GM21576 (cell line): ENCODE data around the gene ISL2.

Experiments used
- ATAC-seq: cut with Tn5 transposase; IDR thresholded peaks from one replicate; pipeline ENCODE4 v1.9.1; 2021; ENCODE audit warnings: mild to moderate bottlenecking, moderate library complexity; ENCODE audit not compliant: unreplicated experiment

Gene ISL2

GRCh38 chr15:76327191-76328105 lies 9.1 kb upstream of the ISL2 start:
- no peak for ATAC-seq

- ATAC-seq = no peak
Measured at GRCh38 chr15:76328106-76328696, 8.4 kb upstream of the ISL2 start.

GRCh38 chr15:76328958-76329357 lies 7.6 kb upstream of the ISL2 start:
- ATAC-seq = no peak

DNA sequence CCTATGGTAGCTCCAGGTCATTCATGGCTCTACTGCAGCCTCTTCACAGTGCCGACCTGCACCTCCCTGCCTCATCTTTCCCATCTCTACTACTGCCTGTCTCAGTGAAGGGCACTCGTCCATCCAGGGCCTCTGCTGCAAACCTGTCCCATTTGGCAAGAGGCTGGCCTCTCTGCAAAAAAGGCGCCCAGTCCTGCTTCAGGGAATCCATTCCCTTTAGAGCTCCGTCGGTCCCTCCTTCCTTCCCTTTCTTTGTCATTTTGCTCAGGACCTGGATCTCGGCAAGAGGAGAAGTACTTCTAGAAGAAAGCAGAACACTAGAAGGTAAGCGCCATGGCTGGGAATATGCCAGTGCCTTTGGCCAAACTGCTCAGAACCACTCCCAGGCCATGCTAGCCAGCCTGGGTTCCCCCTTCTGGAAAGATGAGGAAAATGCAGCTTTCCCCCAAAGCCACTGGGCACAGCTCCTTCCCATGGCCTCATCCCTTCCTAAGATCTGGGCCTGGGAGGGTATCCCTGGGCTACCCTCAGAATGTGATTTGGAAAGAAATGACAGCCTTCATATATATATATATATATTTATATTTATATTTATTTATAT lies 6.4 kb upstream of the ISL2 start:
- no peak for ATAC-seq

- ATAC-seq = no peak
Measured at GRCh38 chr15:76332796-76333195, 3.8 kb upstream of the ISL2 start.

- ATAC-seq = no peak
Measured at GRCh38 chr15:76333309-76333708, 3.3 kb upstream of the ISL2 start.

DNA sequence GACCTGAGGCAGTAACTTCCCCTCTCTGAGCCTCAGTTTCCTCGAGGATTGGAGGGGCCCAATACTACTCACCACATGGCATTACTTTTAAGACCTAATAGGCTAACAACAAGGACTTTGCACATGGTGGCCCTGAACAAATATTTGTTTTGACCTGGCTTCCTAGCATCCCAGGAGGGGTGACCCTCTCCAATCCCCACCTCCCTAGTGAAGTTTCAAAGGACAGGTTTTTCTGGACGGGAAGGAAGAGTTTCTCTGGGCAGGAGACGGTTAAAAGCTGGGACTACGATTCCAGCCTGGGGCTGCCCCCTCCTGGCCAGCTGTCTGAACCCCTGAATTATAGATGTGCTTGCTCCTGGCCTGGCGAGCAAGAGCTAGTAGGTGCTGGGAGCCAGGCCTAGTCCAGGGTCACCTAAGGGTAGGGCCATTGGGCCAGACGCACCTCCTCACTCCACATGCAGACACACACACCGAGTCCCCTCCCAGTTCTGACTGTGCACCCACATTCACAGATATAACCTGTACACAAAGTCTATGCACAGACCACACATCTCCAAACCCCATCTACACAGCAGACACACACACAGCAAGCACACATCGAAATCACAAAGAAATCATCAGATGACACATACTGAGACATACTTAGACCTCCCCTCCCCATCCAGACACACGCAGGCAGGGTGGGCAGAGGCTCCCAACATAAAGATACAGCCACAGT lies 2.7 kb upstream of the ISL2 start:
- no peak for ATAC-seq

DNA sequence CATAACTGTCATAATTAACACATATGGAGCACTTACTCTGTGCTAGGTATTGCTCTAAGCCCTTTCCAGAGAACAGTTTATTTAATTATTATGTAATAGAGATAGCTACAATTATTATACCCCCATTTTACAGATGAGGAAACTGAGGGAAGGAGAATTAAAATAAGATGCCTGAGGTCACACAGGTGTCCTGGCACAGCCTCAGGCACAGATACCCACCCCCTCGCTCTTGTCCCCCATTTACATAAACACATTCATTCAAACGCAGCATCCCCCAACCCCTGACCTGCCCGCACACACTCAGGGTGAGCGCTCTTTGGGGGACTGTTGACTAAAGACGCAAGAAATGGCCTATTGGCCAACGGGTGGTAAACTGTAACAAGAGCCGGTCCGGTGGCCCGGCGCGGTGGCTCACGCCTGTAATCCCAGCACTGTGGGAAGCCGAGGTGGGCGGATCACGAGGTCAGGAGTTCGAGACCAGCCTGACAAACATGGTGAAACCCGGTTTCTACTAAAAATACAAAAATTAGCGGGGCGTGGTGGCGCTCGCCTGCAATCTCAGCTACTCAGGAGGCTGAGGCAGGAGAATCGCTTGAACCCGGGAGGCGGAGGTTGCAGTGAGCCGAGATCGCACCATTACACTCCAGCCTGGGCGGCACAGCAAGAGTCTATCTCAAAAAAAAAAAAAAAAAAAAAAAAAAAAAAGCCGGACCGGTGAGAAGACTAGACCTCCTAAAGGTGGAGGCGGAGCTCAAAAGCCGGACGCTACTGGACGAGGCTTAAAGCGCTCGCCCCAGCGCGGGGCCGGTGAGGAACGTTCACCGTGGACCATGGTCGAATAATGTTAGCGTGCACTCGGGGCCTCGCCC lies 1.9 kb upstream of the ISL2 start:
- ATAC-seq = no peak

GRCh38 chr15:76335307-76336253 lies 993 bp upstream of the ISL2 start:
- ATAC-seq = no peak

DNA sequence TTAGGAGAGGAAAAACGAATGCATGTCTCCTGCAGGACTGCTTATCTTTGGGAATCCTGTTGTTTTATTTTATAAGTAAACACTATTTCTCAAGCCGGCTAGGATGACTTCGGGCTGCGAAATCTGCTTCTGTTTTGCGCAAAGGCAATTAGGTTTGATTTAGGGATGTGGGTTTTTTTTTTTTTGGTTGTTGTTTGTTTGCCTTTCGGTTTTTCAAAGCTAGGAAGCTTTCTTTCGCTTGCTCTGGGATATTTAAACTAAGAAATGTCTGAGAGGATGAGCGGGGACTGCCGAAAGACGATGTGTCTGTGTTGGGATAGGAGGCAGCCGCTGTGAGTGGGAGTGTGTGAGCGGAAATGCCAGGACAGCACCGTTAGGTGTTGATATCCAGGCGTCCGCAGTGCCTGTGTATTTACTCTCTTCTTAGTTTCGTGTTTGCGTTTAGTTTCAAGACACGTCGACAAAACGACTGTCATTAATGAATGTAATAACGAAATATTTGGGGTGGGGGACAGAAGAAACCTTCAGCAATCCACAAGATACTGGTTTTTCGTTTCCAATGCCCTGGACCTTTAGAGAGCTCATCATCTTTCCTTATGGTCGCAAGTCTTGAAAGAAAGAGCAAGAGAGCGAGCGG lies 604 bp downstream of the ISL2 start:
- no peak for ATAC-seq

DNA sequence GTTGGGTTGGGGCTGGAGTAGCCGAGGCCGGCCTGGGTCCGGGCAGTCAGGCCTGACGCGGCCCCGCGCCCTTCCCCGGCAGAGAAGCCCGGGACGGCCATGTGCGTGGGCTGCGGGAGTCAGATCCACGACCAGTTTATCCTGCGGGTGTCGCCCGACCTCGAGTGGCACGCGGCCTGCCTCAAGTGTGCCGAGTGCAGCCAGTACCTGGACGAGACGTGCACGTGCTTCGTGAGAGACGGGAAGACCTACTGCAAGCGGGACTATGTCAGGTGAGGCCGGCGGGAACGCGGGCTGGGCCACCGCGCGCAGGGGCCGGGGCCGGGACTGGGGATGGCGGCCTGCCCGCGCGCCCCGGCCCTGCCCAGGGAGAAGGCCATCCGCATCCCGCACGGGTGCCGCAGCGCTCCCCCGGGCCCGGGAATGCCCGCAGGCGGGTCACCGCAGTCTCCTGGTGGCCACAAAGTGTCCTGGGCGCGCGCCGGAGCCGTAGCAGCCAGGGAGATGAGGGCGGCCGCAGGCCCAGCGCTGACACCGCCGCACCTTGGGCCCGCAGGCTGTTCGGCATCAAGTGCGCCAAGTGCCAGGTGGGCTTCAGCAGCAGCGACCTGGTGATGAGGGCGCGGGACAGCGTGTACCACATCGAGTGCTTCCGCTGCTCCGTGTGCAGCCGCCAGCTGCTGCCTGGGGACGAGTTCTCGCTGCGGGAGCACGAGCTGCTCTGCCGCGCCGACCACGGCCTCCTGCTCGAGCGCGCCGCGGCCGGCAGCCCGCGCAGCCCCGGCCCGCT lies 1.3 kb downstream of the ISL2 start:
- ATAC-seq = no peak

GRCh38 chr15:76338486-76339304 lies 2.1 kb downstream of the ISL2 start:
- no peak for ATAC-seq

GRCh38 chr15:76339305-76340197 lies 3.0 kb downstream of the ISL2 start:
- no peak for ATAC-seq

GRCh38 chr15:76340198-76340802 lies 3.7 kb downstream of the ISL2 start:
- ATAC-seq = no peak

GRCh38 chr15:76340803-76341365 lies 4.3 kb downstream of the ISL2 start:
- no peak for ATAC-seq
